CD14-positive monocyte (primary cell): ENCODE results near the gene SLC26A1. TPM values are rescaled to one million over a fixed set of nuclear protein-coding genes. Genes with fewer than 3 reads are reported as not detected.

Experiments
- DNase-seq, 3 donors: peaks; one replicate each; pipeline ENCODE4 v3.0.0-alpha.2; 2011 to 2022
- H2AFZ ChIP-seq: 2 replicates; pipeline ENCODE4 v1.6.0; 2012; ENCODE audit warnings: mild to moderate bottlenecking, low read depth, low read length, inconsistent platforms; ENCODE audit not compliant: insufficient read depth, poor library complexity, severe bottlenecking
- H3K27ac ChIP-seq, 2 donors: 1 replicate in 1 of 2; 2 replicates in 1 of 2; pipeline ENCODE4 v1.5.1; 2012 to 2013; ENCODE audit warnings: low read length in 2 of 2, control low read depth in 1 of 2, inconsistent platforms in 1 of 2, low read depth in 1 of 2, mild to moderate bottlenecking in 1 of 2
- H3K27me3 ChIP-seq, 2 donors: one replicate each; pipeline versions ENCODE4 v1.6.0 to v1.6.1; 2011 to 2013; ENCODE audit warnings: low read length in 2 of 2; ENCODE audit not compliant: control insufficient read depth in 2 of 2, insufficient read depth in 2 of 2
- H3K36me3 ChIP-seq, 2 donors: replicated peaks in 1 of 2; 1 replicate in 1 of 2; 2 replicates in 1 of 2; pipeline versions ENCODE4 v1.5.1 to v1.6.1; 2012 to 2013; ENCODE audit warnings: low read length in 2 of 2, control low read depth in 1 of 2, inconsistent platforms in 1 of 2, mild to moderate bottlenecking in 1 of 2; ENCODE audit not compliant: insufficient read depth in 2 of 2, control insufficient read depth in 1 of 2
- H3K4me1 ChIP-seq, 2 donors: 1 replicate in 1 of 2; 2 replicates in 1 of 2; pipeline versions ENCODE4 v1.5.1 to v1.6.1; 2012 to 2013; ENCODE audit warnings: low read length in 2 of 2, control low read depth in 1 of 2, inconsistent platforms in 1 of 2, mild to moderate bottlenecking in 1 of 2, moderate library complexity in 1 of 2; ENCODE audit not compliant: insufficient read depth in 2 of 2, control insufficient read depth in 1 of 2
- H3K4me2 ChIP-seq: replicated peaks from 2 replicates; pipeline ENCODE3; 2012; ENCODE audit warnings: low read length, moderate library complexity, mild to moderate bottlenecking; ENCODE audit not compliant: poor library complexity, severe bottlenecking; ENCODE audit errors: extremely low read depth
- H3K4me3 ChIP-seq, 3 experiments: fragments of 200-600 bp in 1 of 3; sonication (generic) in 1 of 3; replicated peaks in 1 of 3; 1 replicate in 2 of 3; 2 replicates in 1 of 3; pipeline ENCODE4 v1.5.1; 2011 to 2013; ENCODE audit warnings: low read length in 3 of 3, mild to moderate bottlenecking in 3 of 3, control low read depth in 2 of 3, low read depth in 2 of 3, inconsistent platforms in 1 of 3, moderate library complexity in 1 of 3
- H3K79me2 ChIP-seq: 2 replicates; pipeline ENCODE4 v1.6.0; 2012; ENCODE audit warnings: mild to moderate bottlenecking, control low read depth, inconsistent platforms, low read length, moderate library complexity; ENCODE audit not compliant: insufficient read depth
- H3K9ac ChIP-seq: 2 replicates; pipeline ENCODE4 v1.6.0; 2017; ENCODE audit warnings: low read length, mild to moderate bottlenecking; ENCODE audit not compliant: insufficient read depth, poor library complexity, severe bottlenecking
- H3K9me3 ChIP-seq, 2 donors: replicated peaks in 1 of 2; 1 replicate in 1 of 2; 2 replicates in 1 of 2; pipeline versions ENCODE4 v1.5.1 to v1.6.1; 2012 to 2013; ENCODE audit warnings: low read length in 2 of 2, control low read depth in 1 of 2; ENCODE audit not compliant: control insufficient read depth in 1 of 2, insufficient read depth in 1 of 2
- H4K20me1 ChIP-seq: 2 replicates; pipeline ENCODE4 v1.6.0; 2012; ENCODE audit warnings: mild to moderate bottlenecking, low read length, control low read depth, moderate library complexity; ENCODE audit not compliant: insufficient read depth
- H3K27ac Mint-ChIP-seq, 7 donors: one replicate each; pipeline ENCODE4 v1.8.0; 2020; ENCODE audit warnings: mild to moderate bottlenecking in 7 of 7, mixed read lengths in 7 of 7, moderate library complexity in 6 of 7, inconsistent platforms in 2 of 7
- H3K27me3 Mint-ChIP-seq, 3 donors: one replicate each; pipeline ENCODE4 v1.8.0; 2021 to 2022; ENCODE audit warnings: low read depth in 3 of 3, mild to moderate bottlenecking in 3 of 3, mixed read lengths in 3 of 3, moderate library complexity in 3 of 3, inconsistent platforms in 1 of 3
- H3K36me3 Mint-ChIP-seq, 2 donors: one replicate each; pipeline ENCODE4 v1.8.0; 2020; ENCODE audit warnings: mixed read lengths in 2 of 2, inconsistent platforms in 1 of 2, mild to moderate bottlenecking in 1 of 2
- H3K4me1 Mint-ChIP-seq: one replicate; pipeline ENCODE4 v1.8.0; 2020; ENCODE audit warnings: mild to moderate bottlenecking, mixed read lengths
- H3K4me3 Mint-ChIP-seq, 2 donors: one replicate each; pipeline ENCODE4 v1.8.0; 2020; ENCODE audit warnings: mild to moderate bottlenecking in 2 of 2, mixed read lengths in 2 of 2, moderate library complexity in 1 of 2
- H3K9me3 Mint-ChIP-seq, 7 donors: one replicate each; pipeline ENCODE4 v1.8.0; 2020 to 2022; ENCODE audit warnings: mixed read lengths in 7 of 7, mild to moderate bottlenecking in 6 of 7, moderate library complexity in 6 of 7, inconsistent platforms in 2 of 7
- CTCF ChIP-seq: fragments of 200-600 bp; IDR thresholded peaks from one replicate; pipeline ENCODE4 v1.8.0; 2022; ENCODE audit warnings: antibody characterized with exemption, mild to moderate bottlenecking
- WGBS: methylation state at CpG from one replicate; pipeline ENCODE4 v1.1.5; 2013; ENCODE audit warnings: missing lambda C conversion rate; ENCODE audit not compliant: insufficient coverage; 5-methylcytosine and 5-hydroxymethylcytosine counted together
- intact Hi-C, 2 donors: fragments of 100-400 bp; cut with micrococcal nuclease; formaldehyde crosslinking; loops; one replicate each; pipeline versions ENCODE4 v1.15.0 to v1.15.1; 2023
- polyA plus RNA-seq, 3 donors: library from polyadenylated mRNA; depleted of rRNA in 1 of 3; unstranded in 2 of 3; stranded (reverse) in 1 of 3; fragments of 300-500 nt in 2 of 3; fragments of >200 nt in 1 of 3; fragmentation: Illumina TruSeq in 2 of 3; gene quantifications; 1 replicate in 2 of 3; 2 replicates in 1 of 3; pipeline ENCODE4 v1.2.3, GENCODE V29; 2012 to 2021

SLC26A1 gene
- polyA plus RNA-seq, 3 donors, result 0.16 to 0.37 (median 0.18) TPM

GRCh38 chr4:960636-961350, 32.4 kb downstream of the SLC26A1 start:
- TF ChIP-seq CTCF, result no peak
- no peaks in the 10 kb centered on the region for H3K27me3 ChIP-seq
- H4K20me1 ChIP-seq, result peaks cover 22% of the 10 kb centered on the region
- H3K4me2 ChIP-seq, result no peak overlapping the region
- no peak overlapping the region for H2AFZ ChIP-seq
- no peak overlapping the region for H3K27ac ChIP-seq
- Mint-ChIP-seq H3K27ac (no peak overlapping the region), H3K4me3 (no peak overlapping the region), H3K9me3 (no peaks in the 10 kb centered on the region), H3K27me3 (no peaks in the 10 kb centered on the region), H3K36me3 (peaks cover 28 to 59% of the 10 kb centered on the region in 2 donors), H3K4me1 (no peaks in the 10 kb centered on the region)
- no peaks in the 10 kb centered on the region for H3K9me3 ChIP-seq
- no peaks in the 10 kb centered on the region for H3K4me1 ChIP-seq
- peaks cover 30 to 92% of the 10 kb centered on the region in 2 donors for H3K36me3 ChIP-seq
- H3K4me3 ChIP-seq, result no peak overlapping the region
- 96% methylated on average over 35 of the region's 35 CpGs for WGBS
- no peaks in the 10 kb centered on the region for H3K79me2 ChIP-seq
- intact Hi-C loops, result no loop called here
- H3K9ac ChIP-seq, result no peak overlapping the region
- DNase-seq, result no peak

- peaks cover 36 to 92% of the 10 kb centered on the region in 2 donors for H3K36me3 ChIP-seq
- no peak for TF ChIP-seq CTCF
- no peak overlapping the region for H3K4me2 ChIP-seq
- no peak overlapping the region for H2AFZ ChIP-seq
- no peak overlapping the region for H3K27ac ChIP-seq
- no peaks in the 10 kb centered on the region for H3K27me3 ChIP-seq
- Mint-ChIP-seq H3K4me3 (no peak overlapping the region), H3K36me3 (peaks cover 27 to 63% of the 10 kb centered on the region in 2 donors), H3K9me3 (no peaks in the 10 kb centered on the region), H3K27ac (no peak overlapping the region), H3K4me1 (no peaks in the 10 kb centered on the region), H3K27me3 (no peaks in the 10 kb centered on the region)
- WGBS, result 96% methylated on average over 16 of the region's 16 CpGs
- H3K79me2 ChIP-seq, result no peaks in the 10 kb centered on the region
- no peaks in the 10 kb centered on the region for H3K4me1 ChIP-seq
- H3K9me3 ChIP-seq, result no peaks in the 10 kb centered on the region
- intact Hi-C loops, result no loop called here
- peaks cover 20% of the 10 kb centered on the region for H4K20me1 ChIP-seq
- H3K9ac ChIP-seq, result no peak overlapping the region
- H3K4me3 ChIP-seq, result no peak overlapping the region
- no peak for DNase-seq
Measured at GRCh38 chr4:960140-960635, 33.0 kb downstream of the SLC26A1 start.
